Panc1 (cell line): Measurements from ENCODE around the gene OXCT1.

ENCODE experiments used
- CTCF ChIP-seq: fragments of 450-650 bp; IDR thresholded peaks from 2 replicates; pipeline ENCODE4 v1.5.1; 2017; ENCODE audit warnings: mild to moderate bottlenecking
- POLR2AphosphoS5 ChIP-seq: IDR thresholded peaks from 2 replicates; pipeline ENCODE4 v1.6.1; 2012; ENCODE audit warnings: mild to moderate bottlenecking, low read depth, low read length, moderate library complexity
- REST ChIP-seq, 2 experiments: IDR thresholded peaks; 2 replicates each; pipeline ENCODE4 v1.6.1; 2011 to 2012; ENCODE audit warnings: low read depth in 2 of 2, control low read depth in 1 of 2, low read length in 1 of 2, mild to moderate bottlenecking in 1 of 2, moderate library complexity in 1 of 2; ENCODE audit not compliant: insufficient read depth in 1 of 2
- SIN3A ChIP-seq: IDR thresholded peaks from 2 replicates; pipeline ENCODE4 v1.6.1; 2012; ENCODE audit warnings: low read depth, mild to moderate bottlenecking, low read length, moderate library complexity, borderline replicate concordance; ENCODE audit not compliant: insufficient read depth

DNA sequence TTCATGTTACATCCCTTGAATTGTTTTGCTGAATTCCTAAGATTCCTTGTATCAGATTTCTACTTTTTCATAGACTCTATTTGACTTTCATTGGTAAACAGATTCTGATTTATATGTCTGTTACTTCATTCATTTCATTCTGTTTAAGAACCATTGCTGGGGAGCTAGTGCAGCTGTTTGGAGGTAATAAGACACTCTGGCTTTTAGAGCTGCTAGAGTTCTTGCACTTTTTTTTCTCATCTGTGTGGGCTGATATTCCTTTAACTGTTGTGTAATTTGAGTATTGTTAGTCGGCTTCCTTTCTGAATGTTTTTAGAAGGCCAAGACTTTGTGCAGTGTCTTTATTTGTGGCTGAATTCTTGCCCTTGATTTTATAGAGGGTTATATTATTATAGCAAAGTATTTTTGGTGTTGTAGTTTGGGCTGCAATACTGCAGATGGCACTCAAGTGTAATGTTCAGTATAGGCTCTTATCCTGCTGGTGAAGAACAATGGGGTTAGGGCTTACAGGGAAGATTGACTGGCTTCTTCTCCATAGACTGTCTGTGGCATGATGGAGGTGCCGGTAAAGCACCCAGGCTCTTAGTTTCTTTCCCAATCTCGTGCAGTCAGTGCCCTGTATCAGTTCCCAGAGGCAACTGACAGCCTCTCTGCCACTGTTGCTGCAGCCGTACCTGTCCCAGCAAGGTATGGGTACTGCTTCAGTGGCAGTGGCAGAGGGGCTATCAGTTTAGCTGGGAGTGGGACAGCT is 162.2 kb downstream of the OXCT1 start:
- TF ChIP-seq CTCF (peak; percentile 26; the same call in 1 of the 2 replicates), POLR2AphosphoS5 (no peak), SIN3A (no peak), REST (IDR thresholded peaks at IDR 0.05; ENCODE audit: insufficient read depth in 1 of 2, low read depth in 2 of 2, low read length in 1 of 2) (no peak)
